Gastrocnemius medialis (tissue), 4 donors: Measurements from ENCODE around the gene RTN4RL1. TPM values are rescaled to one million over a fixed set of nuclear protein-coding genes. Genes with fewer than 3 reads are reported as not detected.

ENCODE experiments used
- ATAC-seq, 2 donors: fragments of 150-250 bp; one replicate each; pipeline ENCODE4 v1.9.1; 2016
- DNase-seq, 2 donors: peaks; one replicate each; pipeline ENCODE4 v3.0.0-alpha.2; 2019
- H3K27ac ChIP-seq, 4 donors: fragments of 200-600 bp; sonication (generic); 1 replicate in 1 of 4; 2 replicates in 3 of 4; pipeline ENCODE4 v1.5.1; 2016 to 2018; ENCODE audit warnings: mild to moderate bottlenecking in 2 of 4, moderate library complexity in 1 of 4
- H3K27me3 ChIP-seq, 3 donors: fragments of 200-600 bp; sonication (generic) in 2 of 3; 1 replicate in 1 of 3; 2 replicates in 2 of 3; pipeline versions ENCODE4 v1.5.1 to v1.6.0; 2016 to 2019; ENCODE audit warnings: mild to moderate bottlenecking in 1 of 3, moderate library complexity in 1 of 3
- H3K36me3 ChIP-seq, 2 donors: fragments of 200-600 bp; sonication (generic) in 1 of 2; one replicate each; pipeline ENCODE4 v1.5.1; 2017 to 2018
- H3K4me1 ChIP-seq, 2 donors: fragments of 200-600 bp; sonication (generic) in 1 of 2; one replicate each; pipeline ENCODE4 v1.5.1; 2016 to 2017; ENCODE audit warnings: mild to moderate bottlenecking in 2 of 2
- H3K4me3 ChIP-seq, 4 donors: fragments of 200-600 bp; sonication (generic) in 3 of 4; 1 replicate in 1 of 4; 2 replicates in 3 of 4; pipeline ENCODE4 v1.5.1; 2016 to 2019; ENCODE audit warnings: mild to moderate bottlenecking in 2 of 4
- H3K9me3 ChIP-seq, 3 donors: fragments of 200-600 bp; sonication (generic) in 2 of 3; 1 replicate in 1 of 3; 2 replicates in 2 of 3; pipeline ENCODE4 v1.5.1; 2016 to 2019
- POLR2A ChIP-seq, 2 donors: fragments of 450-650 bp; IDR thresholded peaks; one replicate each; pipeline ENCODE4 v1.6.1; 2017; ENCODE audit warnings: antibody characterized with exemption in 2 of 2, mild to moderate bottlenecking in 2 of 2, moderate library complexity in 2 of 2
- in situ Hi-C, 4 donors: fragments of 200-750 bp; cut with MboI; loops; one replicate each; pipeline versions ENCODE4 v1.15.0 to v1.8.0; 2017; ENCODE audit warnings: low sequenced_read_pairs in 4 of 4
- intact Hi-C: fragments of 100-400 bp; cut with DNase I; formaldehyde crosslinking; loops from one replicate; pipeline ENCODE4 v1.15.1; 2023; ENCODE audit warnings: low total_unique reads
- total RNA-seq, 4 donors: library from RNA; depleted of rRNA; stranded (reverse); fragments of >200 nt; gene quantifications; one replicate each; pipeline versions ENCODE4 v1.1.0 to v1.2.3, GENCODE V29; 2016
- TF ChIP-seq, protein P1 (sequence below), 5 experiments: fragments of 450-650 bp in 3 of 5; fragments of 200-600 bp in 2 of 5; sonication (generic) in 2 of 5; IDR thresholded peaks in 4 of 5; conservative IDR thresholded peaks in 1 of 5; 1 replicate in 4 of 5; 2 replicates in 1 of 5; pipeline ENCODE4 v1.5.1; 2016 to 2019; ENCODE audit warnings: antibody characterized with exemption in 5 of 5, mild to moderate bottlenecking in 3 of 5, moderate library complexity in 3 of 5

The RTN4RL1 gene
- total RNA-seq, 4 donors from 2014 or later, result 0.31 to 1.7 (median 1.2) TPM

DNA sequence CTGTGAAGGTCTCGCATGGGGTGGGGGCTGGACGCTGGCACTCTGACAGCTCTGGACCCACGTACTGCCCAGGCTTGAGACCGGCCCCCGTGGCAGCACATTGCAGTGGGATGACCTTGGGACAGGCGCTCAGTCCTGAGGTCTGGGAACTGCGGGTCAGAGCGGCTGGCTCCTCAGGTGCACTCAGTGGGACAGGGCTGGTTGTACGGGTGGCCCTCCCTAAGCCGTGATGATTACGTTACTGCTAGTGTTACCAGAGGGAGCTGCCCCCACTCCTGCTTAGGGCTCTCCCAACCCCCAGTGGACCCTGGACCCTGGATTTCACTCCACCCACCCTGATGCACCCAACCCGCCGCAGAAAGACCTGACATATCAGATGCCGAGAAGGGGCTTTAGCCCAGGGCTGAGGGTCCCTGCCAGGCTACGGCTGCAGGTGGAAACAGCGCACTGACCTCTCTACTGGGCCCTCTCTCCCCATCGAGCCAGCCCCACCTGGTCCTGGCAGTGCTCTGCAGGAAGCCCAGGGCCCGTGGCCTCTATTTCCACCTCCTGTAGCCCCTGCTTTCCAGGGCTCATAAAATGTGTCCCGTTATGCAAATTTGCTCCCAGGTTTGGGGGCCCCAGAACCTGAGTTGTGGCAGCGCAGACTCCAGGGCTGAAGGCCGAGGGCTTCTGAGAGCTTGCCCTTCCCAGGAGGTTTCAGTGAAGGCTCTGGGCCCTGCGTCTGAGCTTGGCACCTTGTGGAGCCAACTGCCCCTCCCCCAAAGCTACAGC lies 77.2 kb downstream of the RTN4RL1 start:
- intact Hi-C loops (no loop called here), in situ Hi-C loops (no loop called here)
- H3K36me3 ChIP-seq, result no peaks in the 10 kb centered on the region
- ATAC-seq (no peak), DNase-seq (no peak)
- H3K27me3 ChIP-seq, result no peaks in the 10 kb centered on the region
- no peaks in the 10 kb centered on the region for H3K4me1 ChIP-seq
- H3K4me3 ChIP-seq, result no peak overlapping the region
- H3K27ac ChIP-seq, result no peak overlapping the region
- TF ChIP-seq POLR2A (IDR thresholded peaks at IDR 0.05), result no peak
- TF ChIP-seq, protein P1, sequence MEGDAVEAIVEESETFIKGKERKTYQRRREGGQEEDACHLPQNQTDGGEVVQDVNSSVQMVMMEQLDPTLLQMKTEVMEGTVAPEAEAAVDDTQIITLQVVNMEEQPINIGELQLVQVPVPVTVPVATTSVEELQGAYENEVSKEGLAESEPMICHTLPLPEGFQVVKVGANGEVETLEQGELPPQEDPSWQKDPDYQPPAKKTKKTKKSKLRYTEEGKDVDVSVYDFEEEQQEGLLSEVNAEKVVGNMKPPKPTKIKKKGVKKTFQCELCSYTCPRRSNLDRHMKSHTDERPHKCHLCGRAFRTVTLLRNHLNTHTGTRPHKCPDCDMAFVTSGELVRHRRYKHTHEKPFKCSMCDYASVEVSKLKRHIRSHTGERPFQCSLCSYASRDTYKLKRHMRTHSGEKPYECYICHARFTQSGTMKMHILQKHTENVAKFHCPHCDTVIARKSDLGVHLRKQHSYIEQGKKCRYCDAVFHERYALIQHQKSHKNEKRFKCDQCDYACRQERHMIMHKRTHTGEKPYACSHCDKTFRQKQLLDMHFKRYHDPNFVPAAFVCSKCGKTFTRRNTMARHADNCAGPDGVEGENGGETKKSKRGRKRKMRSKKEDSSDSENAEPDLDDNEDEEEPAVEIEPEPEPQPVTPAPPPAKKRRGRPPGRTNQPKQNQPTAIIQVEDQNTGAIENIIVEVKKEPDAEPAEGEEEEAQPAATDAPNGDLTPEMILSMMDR (IDR thresholded peaks at IDR 0.05 in 4 of 5, conservative IDR thresholded peaks at IDR 0.05 in 1 of 5), result no peak
- H3K9me3 ChIP-seq, result no peaks in the 10 kb centered on the region

DNA sequence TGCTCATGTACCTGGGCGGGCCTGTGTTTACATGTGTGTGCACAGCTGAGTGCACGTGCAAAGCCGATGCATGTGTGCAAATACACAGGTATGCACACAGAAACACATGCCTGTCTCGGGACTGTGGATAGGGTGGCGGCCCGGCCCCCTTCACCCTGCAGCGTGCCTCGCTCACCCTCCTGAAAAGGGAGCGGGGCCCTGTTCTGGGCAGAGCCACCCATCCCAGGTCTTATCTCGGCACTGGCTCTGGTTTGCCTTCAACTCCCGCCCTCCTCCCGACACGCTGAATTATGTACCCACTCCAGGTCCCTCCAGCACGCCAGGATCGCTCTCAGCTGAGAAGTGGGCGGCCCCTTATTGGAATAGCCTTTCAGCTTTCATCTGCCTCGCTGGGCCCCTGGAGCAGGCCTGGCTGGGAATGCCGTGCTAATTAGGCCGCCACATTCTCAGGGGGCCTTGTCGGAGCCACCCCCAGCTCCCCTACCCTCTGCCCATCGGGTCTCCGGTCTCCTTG lies 77.8 kb downstream of the RTN4RL1 start:
- H3K4me1 ChIP-seq, result no peaks in the 10 kb centered on the region
- intact Hi-C loops (no loop called here), in situ Hi-C loops (no loop called here)
- no peak overlapping the region for H3K27ac ChIP-seq
- TF ChIP-seq POLR2A (IDR thresholded peaks at IDR 0.05), result no peak
- TF ChIP-seq, protein P1 (IDR thresholded peaks at IDR 0.05 in 4 of 5, conservative IDR thresholded peaks at IDR 0.05 in 1 of 5), result no peak
- no peak overlapping the region for H3K4me3 ChIP-seq
- ATAC-seq (no peak), DNase-seq (no peak)
- H3K9me3 ChIP-seq, result no peaks in the 10 kb centered on the region
- no peaks in the 10 kb centered on the region for H3K36me3 ChIP-seq
- H3K27me3 ChIP-seq, result no peaks in the 10 kb centered on the region

DNA sequence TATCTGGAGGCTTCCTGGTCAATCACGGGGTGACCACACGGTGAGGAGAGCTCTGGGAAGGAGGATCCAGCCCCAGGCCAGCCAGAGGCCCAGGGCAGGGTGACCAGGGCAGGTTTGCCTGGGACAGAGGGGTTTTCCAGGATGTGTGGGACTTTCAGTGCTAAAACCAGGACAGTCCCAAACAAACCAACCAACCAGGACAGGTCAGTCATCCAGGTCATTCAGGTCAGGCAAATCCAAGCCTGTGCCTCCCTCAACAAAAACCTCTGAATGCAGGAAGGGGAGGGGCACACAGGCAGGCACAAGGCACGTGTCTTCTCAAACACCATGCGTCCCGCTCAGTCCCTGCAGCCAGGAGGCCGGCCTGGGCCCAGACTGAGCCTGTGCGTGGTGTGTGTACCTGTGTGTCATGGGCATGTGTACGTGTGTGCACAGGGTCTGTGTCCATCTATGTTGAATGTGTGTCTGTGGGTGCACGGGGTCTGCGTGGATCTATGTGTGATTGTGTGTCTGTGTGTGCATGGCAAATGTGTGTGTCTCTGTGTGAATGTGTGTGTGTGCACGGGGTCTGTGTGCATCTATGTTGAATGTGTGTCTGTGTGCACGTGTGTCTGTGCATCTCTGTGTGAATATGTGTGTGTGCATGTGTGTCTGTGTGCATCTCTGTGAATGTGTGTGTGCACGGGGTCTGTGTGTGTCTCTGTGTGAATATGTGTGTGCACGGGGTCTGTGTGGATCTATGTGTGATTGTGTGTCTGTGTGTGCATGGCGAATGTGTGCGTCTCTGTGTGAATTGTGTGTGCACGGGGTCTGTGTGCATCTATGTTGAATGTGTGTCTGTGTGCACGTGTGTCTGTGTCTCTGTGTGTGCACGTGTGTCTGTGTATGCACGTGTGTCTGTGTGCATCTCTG lies 78.9 kb downstream of the RTN4RL1 start:
- TF ChIP-seq, protein P1 (IDR thresholded peaks at IDR 0.05 in 4 of 5, conservative IDR thresholded peaks at IDR 0.05 in 1 of 5), result no peak
- TF ChIP-seq POLR2A (IDR thresholded peaks at IDR 0.05), result no peak

GRCh38 chr17:1945621-1946020 lies 79.5 kb downstream of the RTN4RL1 start:
- Histone ChIP-seq H3K9me3 (no peaks in the 10 kb centered on the region), H3K4me1 (peaks cover 3 to 8% of the 10 kb centered on the region in 2 donors), H3K4me3 (no peak overlapping the region), H3K36me3 (no peaks in the 10 kb centered on the region), H3K27ac (no peak overlapping the region), H3K27me3 (no peaks in the 10 kb centered on the region)
- ATAC-seq (no peak), DNase-seq (no peak)
- TF ChIP-seq POLR2A (IDR thresholded peaks at IDR 0.05), result no peak
- TF ChIP-seq, protein P1 (IDR thresholded peaks at IDR 0.05 in 4 of 5, conservative IDR thresholded peaks at IDR 0.05 in 1 of 5), result no peak
- intact Hi-C loops, result no loop called here
- in situ Hi-C loops, result no loop called here

More for the DNA sequence above, 78.9 kb downstream of the RTN4RL1 start:
- H3K4me3 ChIP-seq, result no peak overlapping the region
- no peaks in the 10 kb centered on the region for H3K9me3 ChIP-seq
- H3K27me3 ChIP-seq, result no peaks in the 10 kb centered on the region
- no peak overlapping the region for H3K27ac ChIP-seq
- ATAC-seq (no peak), DNase-seq (no peak)
- H3K36me3 ChIP-seq, result no peaks in the 10 kb centered on the region
- in situ Hi-C loops (no loop called here), intact Hi-C loops (no loop called here)
- peaks cover 0 to 3% of the 10 kb centered on the region in 2 donors for H3K4me1 ChIP-seq
